Fibroblast of the conjunctiva (primary cell): Measurements from ENCODE around the gene BRSK1.
"Not testable (repeated sequence)": the region's sequence is repeated elsewhere in the genome, so short reads cannot be mapped to it uniquely, and the experiment has no call there.

Source experiments
- DNase-seq: peaks from one replicate; pipeline ENCODE4 v3.0.0-alpha.2; 2010; ENCODE audit warnings: low read depth

The BRSK1 gene

DNA sequence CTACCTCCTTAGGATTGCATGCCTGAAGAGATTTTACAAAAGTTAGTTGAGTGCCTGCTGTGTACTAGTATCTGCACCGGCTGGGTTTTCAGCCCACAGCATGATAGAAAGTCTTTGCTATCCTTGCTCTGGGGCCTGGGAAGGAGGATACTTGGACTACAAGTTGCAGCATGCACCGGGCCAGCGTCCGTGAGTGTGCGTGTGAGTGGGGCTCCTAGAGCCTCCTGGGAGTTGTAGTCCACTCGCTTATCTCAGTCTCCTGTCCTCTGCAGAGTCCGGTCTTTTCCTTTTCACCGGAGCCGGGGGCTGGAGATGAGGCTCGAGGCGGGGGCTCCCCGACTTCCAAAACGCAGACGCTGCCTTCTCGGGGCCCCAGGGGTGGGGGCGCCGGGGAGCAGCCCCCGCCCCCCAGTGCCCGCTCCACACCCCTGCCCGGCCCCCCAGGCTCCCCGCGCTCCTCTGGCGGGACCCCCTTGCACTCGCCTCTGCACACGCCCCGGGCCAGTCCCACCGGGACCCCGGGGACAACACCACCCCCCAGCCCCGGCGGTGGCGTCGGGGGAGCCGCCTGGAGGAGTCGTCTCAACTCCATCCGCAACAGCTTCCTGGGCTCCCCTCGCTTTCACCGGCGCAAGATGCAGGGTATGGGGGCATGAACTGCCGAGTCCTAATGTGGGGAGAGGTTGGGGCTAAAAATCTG lies 20.6 kb downstream of the BRSK1 start:
- no peak for DNase-seq

DNA sequence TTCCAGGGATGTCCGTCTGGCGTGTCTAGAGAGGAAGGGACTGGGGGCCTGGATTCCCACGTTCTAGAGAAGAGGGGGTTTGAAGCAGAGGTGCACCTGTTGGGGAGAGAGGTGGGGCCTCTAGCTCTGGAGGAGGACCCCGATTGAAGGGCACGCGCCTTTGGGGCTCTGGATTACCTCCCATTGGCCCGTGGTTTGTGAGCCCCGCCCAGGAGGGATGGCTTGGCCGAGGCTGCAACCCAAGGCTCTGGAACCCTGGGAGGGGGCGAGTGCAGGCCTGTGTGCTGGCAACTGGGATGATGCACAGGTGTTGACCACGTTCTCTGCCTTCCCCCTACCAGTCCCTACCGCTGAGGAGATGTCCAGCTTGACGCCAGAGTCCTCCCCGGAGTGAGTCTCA lies 21.2 kb downstream of the BRSK1 start:
- no peak for DNase-seq

DNA sequence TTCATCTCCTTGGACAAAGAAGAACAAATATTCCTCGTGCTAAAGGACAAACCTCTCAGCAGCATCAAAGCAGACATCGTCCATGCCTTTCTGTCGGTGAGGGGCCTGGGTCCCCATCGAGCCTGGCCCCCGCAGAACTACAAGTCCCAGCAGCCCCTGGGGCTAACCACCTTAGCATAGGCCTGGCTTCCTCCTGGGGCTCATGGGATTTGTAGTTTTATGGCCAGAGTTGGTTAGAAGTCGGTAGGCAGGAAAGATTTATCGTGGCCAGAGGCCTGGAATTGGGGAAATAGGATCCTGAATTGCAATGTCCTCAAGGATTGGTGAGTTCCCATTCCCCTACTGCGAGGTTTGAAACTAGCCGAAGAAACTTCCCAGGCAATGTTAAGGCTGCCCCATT lies 21.7 kb downstream of the BRSK1 start:
- no peak for DNase-seq

DNA sequence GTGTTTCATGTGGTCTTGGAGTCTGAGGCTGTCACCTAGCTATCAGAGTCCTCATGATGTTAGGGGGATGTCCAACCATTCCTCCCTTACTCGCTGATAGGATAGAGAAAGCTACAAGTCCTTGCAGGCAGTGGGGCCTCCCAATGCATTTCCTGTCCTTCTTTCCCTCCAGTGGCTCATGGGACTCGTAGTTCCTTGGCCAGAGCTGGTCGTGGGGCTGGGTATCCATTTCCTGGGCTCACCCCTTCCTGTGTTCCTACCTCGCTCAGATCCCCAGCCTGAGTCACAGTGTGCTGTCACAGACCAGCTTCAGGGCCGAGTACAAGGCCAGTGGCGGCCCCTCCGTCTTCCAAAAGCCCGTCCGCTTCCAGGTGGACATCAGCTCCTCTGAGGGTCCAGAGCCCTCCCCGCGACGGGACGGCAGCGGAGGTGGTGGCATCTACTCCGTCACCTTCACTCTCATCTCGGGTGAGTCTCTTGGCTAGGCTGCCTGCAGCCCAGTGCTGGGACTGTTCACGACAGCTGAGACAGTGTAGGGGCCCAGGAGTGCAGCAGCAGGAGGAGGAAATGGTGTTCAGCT lies 22.3 kb downstream of the BRSK1 start:
- no peak for DNase-seq

DNA sequence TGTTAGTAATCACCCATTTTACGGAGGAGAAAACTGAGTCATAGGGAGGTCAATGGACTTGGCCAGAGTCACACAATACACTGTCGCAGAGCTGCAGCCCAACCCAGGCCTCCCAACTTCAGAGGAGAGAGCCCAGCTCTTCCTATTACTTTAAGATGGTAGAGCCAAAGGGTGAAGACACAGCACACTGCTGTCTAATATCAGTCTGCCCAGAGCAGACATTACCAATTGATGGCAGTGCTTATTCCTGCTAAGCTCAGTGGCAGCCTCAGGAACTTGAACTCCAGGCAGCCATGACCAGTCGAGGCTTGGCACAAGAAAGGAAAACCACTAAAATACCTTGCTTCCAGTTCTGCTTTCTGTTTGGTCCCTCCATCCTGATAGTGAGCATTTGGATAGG lies 22.9 kb downstream of the BRSK1 start:
- DNase-seq: no peak

DNA sequence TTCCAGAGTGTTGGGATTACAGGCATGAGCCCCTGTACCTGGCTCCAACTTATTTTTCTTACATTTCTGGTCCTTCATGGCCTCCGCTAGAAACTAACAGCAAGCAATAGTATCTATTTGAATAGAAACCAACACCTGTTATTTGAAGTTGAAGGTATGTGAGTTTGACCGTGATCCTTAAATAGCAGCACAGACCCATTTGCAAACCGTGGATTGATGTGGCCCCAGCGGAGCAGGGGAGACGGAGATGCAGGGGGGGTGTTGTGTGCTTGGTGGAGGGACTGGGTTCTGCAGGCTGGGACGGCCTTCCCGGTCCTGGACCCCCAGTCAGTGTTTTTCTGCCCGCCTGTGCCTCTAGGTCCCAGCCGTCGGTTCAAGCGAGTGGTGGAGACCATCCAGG lies 24.5 kb downstream of the BRSK1 start:
- DNase-seq: no peak

DNA sequence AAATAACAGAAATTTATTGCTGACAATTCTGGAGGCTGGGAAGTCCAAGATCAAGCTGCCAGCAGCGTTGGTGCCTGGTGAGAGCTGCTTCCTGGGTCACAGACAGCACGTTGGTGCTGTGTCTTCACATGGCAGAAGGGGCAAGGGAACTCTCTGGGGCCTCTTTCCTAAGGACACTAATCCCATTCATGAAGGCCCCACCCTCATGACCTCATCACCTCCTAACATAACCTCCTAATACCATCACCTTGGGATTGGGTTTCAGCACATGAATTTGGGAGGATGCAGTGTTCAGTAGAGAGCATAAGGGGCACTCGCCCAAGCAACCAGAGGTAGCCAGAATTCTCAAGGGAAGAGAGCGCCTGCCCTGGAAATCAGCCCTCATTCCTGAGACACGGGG lies 25.7 kb downstream of the BRSK1 start:
- no peak for DNase-seq

DNA sequence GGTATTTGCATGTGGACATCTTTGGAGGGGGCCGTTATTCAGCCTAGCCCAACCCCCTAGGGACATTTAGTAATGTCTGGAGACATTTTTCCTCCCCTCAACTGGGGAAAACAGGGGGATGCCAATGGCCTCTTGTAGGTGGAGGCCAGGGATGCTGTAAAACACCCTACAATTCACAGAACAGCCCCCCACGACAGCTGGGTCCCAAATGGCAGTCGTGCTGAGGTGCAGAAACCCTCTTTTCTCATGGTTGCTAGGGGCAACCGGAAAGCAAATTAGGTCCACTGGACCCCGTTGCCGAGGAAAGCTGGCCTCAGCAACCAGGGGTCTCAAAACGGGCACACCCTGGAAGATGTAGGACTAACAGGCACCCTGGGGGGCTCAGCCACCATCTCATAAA lies 26.7 kb downstream of the BRSK1 start:
- no peak for DNase-seq

DNA sequence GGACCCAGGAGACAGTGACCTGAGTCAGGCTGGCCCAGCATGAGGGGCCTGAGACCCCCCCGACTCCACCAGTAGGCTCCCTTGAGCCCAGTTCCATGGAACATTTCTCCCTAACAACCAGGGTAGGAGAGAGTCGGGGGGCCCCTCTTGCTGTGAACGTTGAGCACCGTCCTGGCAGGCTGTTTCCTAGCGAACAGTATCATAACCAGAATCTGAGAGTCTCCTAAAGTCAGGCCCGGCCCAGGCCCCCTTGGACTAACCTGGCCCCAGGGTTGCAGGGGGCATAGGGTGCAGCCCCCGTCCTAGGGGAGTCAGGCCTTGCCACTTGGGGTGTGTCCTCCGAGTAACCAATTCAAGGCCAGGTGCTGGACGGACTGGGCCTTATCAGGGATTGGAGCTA lies 27.6 kb downstream of the BRSK1 start:
- DNase-seq: no peak

DNA sequence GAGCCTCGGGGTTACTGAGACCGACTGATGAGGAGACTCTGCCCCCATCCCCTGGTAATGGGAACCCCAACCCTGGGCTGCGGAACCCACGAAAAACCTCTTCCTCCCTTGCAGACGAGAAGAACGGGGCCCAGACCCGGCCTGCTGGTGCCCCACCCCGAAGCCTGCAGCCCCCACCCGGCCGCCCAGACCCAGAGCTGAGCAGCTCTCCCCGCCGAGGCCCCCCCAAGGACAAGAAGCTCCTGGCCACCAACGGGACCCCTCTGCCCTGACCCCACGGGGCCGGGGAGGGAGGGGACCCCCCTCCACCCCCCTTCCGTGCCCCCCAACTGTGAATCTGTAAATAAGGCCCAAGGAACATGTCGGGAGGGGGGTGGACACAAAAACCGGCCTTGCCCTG lies 28.0 kb downstream of the BRSK1 start:
- DNase-seq: no peak

DNA sequence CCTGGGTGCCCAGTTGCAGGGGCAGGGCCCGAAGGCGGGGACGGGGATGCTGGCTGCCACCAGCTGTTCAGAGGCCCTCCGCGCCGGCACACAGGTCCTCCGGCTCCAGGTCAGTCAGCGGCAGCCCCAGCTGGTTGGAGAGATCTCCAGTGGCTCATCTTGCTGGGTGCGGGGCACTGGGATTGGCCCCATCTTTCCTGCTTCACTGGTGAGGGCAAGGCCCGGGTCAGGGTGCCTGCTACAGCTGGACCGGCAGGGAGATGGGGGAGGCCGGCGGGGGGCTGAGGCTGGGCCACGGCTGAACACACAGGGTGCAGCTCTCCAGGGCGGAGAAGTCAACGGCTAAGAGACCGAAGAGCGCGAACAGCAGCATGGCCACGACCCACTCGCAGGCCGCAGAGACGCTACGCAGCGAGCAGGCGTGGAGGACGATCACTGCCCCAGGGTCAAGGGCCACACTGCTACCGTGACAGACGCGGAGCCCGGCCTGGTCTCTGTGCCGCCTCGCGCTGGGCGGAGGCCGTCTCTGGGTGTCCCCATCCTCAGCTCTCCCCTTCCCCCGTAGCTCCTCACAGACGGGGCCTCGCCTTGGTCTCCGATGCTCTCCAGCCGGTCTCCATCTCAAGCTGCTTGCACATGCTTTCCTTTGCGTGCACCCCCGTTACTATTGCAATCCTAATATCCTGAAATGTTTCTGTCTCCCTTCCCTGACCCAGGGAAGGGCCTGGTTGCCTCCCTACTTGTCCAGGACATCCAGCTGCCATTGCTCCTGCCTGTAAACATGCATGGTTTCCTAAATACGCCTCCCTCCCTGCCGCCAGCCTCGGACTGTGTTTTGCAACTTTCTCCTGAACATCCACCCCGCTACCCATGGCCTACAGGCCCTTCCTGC lies 29.1 kb downstream of the BRSK1 start:
- no peak for DNase-seq

DNA sequence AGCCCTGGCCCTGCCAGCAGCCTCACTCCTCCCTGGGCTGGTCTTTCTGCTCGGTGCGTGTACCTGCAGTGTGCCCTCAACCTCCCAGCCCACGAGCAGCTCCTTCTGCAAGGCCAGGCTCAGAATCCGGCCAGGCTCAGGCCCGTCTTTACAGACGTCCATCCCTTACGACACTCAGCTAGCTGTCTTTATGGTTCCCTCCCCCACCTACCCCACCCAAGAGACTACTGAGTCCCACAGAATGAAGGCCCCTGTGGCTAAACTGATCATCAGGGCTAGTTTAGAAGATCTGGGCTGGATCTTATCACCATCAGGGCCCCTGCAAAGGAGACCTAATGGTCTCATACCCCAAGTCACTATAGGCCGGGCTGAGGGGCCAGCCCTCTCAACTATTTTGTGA lies 30.6 kb downstream of the BRSK1 start:
- DNase-seq: no peak

DNA sequence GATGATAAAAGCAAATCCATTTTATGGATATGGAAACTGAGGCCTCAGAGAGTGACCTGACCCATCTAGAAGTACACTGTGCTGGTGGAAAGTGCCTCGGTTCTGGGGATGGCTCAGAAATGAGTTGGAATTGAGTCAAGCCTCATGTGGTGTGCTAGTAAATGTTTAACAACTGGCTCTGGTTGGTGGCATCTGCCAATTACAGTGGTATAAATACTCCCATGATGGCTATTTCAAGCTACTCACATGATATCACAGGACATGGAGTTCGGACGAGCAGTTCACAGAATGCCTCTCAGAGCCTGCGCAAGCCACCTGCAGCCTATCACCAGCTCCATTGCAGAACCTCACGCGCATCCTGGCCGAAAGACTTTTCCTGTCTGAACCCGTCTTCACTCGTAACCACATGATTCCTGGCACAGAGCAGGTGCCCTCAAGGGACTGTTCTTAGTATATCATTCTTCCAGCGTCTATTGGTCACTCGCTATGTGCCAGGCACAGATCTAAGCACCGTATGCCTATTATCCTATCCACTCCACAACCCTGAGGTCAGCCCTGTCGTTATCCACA lies 32.2 kb downstream of the BRSK1 start:
- DNase-seq: no peak

DNA sequence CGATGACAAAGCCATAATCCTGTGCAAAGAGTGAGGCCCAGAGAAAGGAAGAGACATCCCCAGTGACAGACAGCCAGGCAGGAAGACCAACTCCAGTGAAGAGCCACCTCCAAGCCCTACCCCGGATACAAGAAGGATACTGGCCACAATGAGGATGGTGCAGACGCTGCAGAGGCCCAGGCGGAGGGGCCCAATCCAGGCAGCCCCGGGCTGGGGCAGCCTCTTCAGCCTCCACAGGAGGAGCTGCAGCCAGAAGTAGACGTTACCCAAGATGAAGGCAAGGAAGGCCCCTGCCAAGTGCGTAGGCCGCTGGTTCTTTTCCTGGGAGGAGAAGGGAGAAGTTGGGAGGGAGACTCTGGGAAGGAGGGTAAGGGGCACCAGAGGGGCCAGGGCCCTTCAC lies 32.8 kb downstream of the BRSK1 start:
- DNase-seq: no peak

DNA sequence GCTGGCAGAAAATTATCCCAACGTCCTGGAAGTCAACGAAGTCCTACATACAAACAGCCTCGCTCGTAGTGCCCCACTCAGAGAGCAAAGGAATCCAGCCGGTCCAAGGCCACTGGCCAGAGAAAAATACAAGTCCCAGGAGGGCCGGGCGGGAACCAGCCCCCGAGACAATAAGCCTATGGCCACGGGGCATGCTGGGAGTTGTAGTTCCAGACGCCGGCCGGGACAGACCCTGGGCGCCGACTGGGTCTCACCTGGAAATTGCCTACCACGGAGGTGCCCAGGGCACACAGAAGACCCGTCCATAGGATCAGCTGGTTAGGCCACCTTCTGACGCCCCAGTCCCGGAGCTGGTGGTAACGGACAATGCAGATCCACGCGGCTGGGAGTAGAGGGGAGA lies 36.0 kb downstream of the BRSK1 start:
- no peak for DNase-seq

DNA sequence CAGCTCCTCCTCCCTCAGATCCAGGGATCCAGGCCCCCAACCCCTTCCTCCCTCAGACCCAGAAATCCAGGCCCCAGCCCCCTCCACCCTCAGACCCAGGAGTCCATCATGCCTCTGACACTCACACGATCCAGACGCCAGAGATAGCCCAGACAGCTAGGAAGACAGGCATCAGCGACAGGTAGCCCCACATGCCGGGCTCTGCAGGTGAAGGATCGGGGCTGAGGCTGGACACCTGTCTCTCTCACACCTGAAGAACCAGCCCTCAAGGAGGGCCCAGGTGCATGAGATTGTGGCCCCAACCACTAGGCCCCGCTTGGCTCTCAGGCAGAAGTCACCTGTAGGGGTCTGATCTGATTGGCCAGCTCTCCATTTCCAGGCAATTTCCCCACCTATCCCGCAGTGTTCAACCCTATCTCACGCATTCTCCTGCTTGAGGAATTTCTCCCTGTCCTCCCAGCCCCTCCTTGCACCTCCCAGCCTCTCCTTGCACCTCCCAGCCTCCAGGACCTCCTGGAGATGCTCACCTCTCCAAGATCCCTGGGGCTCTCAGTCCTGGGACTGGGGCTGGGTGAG lies 37.1 kb downstream of the BRSK1 start:
- no peak for DNase-seq

DNA sequence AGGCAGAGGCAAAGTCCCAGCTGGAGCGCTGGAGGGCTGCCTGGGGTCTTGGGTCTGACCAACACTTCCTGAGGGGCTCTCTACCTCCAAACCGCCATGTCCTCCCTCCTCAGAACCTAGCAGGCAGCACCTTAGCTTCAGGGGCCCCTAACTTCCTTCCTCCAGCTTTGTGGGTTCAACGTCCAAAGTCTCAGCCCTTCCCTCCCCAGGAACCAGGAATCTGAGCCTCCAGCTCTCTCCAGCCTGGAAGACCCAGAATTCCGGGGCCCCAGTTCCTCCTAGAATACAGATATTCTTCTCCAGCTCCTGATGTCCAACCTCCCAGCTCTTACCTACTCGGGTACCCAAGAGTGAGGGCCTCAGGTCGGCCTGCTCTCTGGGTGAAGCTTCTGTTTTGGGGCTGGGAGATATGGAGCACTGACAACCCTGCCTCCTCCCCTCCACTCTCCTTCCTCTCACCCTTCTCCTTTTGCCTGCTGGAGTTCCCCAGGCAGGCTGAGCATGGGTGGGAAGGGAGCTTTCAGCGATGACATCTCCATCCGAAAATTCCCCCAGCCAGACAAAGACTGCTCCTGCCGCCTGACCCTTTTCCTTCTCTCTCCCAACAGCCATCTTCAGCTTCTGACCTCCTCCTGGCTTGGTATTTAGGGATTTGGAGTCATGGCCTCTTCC lies 37.8 kb downstream of the BRSK1 start:
- no peak for DNase-seq

DNA sequence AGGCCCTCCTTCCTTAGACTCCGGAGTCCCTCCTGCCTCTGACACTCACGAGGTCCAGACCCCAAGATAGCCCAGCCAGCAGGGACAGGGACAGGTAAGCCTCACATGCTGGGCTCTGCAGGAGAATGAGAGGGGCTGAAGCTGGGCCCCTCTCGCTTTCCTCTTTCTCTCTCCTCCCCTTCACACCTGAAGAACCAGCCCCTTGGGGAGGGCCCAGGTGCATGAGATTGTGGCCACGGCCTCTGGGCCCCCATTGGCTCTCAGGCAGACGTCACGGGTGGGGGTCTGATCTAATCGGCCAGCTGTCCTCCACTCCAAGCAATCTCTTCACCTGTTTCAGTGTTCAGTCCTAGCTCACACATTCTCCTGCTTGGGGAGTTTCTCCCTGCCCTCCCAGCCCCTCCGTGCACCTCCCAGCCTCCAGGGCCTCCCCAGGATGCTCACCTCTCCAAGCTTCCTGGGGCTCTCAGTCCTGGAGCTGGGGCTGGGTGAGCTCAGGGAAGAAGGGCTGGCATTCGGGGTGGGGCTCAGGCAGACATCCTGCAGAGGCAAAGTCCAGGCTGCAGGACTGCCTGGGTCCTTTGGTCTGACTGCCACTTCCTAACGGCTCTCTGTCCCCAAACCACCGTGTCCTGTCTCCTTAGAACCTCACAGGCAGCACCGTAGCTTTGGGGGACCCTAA lies 38.5 kb downstream of the BRSK1 start:
- DNase-seq: no peak

DNA sequence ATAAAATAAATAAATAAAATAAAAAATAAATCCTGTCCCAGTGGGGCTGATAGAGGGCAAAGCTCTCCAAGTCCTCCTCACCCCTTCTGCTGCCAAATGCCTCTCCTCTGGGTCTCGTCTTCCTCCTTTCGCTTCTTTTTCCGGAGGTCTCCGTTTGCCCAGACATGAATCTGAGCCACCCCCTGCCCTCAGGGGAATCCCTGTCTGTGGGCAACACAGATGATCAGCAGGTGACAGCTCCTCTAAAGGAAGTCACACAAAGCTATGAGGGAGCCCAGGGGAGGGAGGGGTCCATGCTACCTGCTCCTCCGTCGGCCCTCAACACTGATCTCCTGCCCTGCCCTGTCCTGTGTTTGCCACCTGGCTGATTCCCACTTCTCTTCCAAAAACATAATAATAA lies 40.9 kb downstream of the BRSK1 start:
- no peak for DNase-seq

DNA sequence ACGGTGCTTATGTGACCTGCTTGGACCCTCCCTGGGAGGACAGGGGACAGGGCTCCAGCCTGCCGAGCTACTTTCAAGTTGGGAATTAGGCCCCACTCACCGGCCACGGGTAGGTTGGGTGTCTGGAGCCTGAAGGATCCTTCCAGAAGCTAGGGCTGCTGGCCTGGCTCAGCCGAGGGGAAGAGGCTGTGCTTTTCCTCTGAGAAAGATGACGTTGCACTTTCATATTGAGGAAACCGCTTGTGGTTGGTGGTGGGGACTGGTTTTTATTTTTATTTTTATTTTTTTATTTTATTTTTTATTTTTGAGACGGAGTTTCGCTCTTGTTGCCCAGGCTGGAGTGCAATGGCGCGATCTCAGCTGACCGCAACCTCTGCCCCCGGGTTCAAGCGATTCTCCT lies 41.4 kb downstream of the BRSK1 start, which contains the start of gene TMEM150B:
Gene TMEM150B, minus strand, starts transcription at position 170 of the 400 bp plus-strand sequence. CDS start 4,305 bp downstream, outside the sequence.
- no peak for DNase-seq

DNA sequence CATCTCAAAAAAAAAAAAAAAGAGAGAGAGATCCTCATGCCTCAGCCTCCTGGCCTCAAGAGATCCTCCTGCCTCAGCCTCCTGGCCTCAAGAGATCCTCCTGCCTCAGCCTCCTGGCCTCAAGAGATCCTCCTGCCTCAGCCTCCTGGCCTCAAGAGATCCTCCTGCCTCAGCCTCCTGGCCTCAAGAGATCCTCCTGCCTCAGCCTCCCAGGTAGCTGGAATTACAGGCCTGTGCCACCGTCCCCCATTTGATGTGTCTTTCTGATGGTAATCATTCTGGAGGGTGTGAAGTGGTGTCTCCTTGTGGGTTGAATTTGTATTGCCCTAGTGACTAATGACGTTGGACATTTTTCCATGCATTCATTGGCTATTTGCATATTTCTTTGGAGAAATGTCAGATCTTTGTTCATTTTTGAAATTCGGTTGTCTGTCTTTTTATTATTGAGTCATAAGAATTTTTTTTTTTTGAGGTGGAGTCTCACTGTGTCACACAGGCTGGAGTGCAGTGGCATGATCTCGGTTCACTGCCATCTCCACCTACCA lies 45.0 kb downstream of the BRSK1 start:
- DNase-seq: not testable (repeated sequence)
